ENCODE measurements around the gene EFCAB10.
"Not testable (repeated sequence)": the region's sequence is repeated elsewhere in the genome, so short reads cannot be mapped to it uniquely, and the experiment has no call there.

Gene EFCAB10

DNA sequence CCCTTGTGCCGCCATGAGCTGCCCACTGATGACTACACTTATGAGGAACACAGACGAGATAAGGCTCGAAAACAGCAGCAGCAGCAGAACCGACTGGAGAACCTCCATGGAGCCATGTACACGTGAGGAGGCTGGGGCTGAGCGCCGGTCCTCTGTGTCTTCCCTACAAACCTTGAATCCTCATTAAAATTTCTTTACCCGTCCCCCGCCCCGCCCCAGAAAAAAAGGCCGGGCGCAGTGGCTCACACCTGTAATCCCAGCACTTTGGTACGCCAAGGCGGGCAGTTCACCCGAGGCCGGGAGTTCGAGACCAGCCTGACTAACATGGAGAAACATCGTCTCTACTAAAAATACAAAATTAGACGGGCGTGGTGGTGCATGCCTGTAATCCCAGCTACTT lies 50.7 kb downstream of the EFCAB10 start:
- DNase-seq = no peak

DNA sequence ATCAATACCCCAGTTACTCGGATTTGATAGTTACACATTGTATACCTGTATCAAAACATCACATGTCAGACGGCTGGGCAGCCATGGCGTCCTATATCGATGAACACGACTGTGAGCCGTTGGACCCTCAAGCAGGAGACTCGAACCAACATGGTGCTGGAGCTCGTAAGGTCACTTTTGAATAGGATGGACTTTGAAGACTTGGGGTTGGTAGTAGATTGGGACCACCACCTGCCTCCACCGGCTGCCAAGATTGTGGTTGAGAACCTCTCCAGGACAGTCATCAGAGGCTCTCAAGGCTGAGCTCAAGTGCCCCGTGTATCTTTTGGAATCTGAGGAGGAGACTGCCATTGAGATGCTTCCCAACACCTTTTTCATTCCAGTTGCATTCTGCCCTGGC lies 51.2 kb downstream of the EFCAB10 start:
- no peak for DNase-seq

- DNase-seq = not testable (repeated sequence)
Observed at GRCh38 chr7:105527737-105528136, 53.6 kb downstream of the EFCAB10 start.

DNA sequence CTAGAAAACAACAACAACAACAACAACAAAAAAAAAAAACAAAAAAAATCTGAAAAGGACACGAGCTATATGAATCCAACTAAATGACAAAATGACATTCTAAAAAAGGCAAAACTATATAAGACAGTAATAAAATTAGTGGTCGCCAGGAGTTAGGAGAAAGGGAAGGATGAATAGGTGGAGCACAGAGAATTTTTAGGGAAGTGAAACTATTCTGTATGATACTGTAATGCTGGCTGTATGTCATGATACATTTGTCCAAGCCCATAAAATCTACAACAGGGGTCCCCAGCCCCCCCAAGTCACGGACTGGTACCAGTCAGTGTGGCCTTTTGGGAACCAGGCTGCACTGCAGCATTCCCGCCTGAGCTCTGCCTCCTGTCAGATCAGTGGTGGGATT lies 56.5 kb downstream of the EFCAB10 start:
- no peak for DNase-seq

GRCh38 chr7:105524423-105524822 lies 56.9 kb downstream of the EFCAB10 start:
- DNase-seq = not testable (repeated sequence)

- peak; percentile 91 for DNase-seq
Observed at GRCh38 chr7:105521717-105522463, 59.4 kb downstream of the EFCAB10 start, which contains the start of gene PUS7. Gene PUS7 (minus strand): TSS chr7:105522271. CDS start chr7:105508512, 13,759 bp downstream.

- DNase-seq = peak; percentile 45
Observed at GRCh38 chr7:105521027-105521716, 60.1 kb downstream of the EFCAB10 start.

- DNase-seq = not testable (repeated sequence)
Observed at GRCh38 chr7:105520620-105521019, 60.7 kb downstream of the EFCAB10 start.

GRCh38 chr7:105519353-105519752 lies 61.9 kb downstream of the EFCAB10 start:
- no peak for DNase-seq

DNA sequence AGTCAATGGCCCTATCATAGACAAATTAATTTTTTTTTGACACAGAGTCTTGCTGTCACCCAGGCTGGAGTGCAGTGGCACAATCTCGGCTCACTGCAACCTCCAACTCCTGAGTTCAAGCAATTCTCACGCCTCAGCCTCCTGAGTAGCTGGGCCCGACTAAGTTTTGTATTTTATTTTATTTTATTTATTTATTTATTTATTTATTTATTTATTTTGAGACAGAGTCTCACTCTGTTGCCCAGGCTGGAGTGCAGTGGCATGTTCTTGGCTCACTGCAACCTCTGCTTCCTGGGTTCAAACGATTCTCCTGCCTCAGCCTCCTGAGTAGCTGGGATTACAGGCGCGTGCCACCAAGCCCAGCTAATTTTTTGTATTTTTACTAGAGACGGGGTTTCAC lies 65.7 kb downstream of the EFCAB10 start:
- DNase-seq = not testable (repeated sequence)

Data from fibroblast of skin of abdomen (primary cell).